ENCODE measurements around the gene NFATC1.

DNA sequence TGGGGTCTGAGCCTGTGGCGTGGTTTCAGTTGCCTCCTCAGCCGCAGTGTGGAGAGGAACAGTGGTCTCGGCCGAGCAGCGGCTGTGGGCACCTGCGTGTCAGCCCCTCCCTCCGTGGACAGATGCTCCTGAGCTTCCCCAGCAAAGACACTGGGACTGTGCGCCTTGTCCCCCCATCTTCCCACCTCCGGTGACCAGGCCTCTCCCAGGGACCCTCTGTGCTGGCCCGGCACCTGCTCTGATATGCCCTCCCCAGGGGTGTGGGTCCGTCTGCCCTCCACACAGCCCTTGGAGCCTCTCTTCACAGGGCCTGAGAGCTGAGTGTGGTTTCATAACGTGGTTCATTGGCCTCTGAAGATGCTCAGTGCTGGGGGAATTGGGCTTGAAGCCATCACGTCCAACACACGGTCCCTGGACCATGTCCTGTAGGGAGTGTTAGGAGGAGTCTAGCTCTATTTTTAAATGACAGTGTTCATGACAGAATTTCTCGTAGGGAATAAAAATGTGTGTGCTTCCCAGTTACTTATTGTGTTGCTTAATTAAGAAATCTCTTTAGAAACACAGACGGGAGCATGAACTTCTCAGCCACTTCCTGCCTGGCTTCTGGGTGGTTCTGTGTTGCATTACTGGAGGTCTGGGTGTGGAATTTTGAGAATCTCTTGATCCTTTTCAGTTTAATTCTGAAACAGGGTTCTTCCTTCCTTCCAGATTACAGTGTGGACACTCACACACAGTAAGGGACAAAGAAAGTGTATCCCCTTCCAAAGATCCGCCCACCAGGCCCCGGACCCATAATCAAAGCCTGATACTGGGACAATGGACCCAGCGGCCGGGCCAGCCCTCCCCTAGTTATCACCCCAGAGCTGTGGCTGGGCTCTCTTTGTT lies 110.7 kb downstream of the NFATC1 start:
- TF ChIP-seq, protein P1, sequence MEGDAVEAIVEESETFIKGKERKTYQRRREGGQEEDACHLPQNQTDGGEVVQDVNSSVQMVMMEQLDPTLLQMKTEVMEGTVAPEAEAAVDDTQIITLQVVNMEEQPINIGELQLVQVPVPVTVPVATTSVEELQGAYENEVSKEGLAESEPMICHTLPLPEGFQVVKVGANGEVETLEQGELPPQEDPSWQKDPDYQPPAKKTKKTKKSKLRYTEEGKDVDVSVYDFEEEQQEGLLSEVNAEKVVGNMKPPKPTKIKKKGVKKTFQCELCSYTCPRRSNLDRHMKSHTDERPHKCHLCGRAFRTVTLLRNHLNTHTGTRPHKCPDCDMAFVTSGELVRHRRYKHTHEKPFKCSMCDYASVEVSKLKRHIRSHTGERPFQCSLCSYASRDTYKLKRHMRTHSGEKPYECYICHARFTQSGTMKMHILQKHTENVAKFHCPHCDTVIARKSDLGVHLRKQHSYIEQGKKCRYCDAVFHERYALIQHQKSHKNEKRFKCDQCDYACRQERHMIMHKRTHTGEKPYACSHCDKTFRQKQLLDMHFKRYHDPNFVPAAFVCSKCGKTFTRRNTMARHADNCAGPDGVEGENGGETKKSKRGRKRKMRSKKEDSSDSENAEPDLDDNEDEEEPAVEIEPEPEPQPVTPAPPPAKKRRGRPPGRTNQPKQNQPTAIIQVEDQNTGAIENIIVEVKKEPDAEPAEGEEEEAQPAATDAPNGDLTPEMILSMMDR (IDR thresholded peaks at IDR 0.05 in 4 of 5, conservative IDR thresholded peaks at IDR 0.05 in 1 of 5): no peak
- no peak for TF ChIP-seq POLR2A (IDR thresholded peaks at IDR 0.05)
